ENCODE data around the gene IGF2BP2.

The IGF2BP2 gene

GRCh38 chr3:185631508-185632206, 193.2 kb downstream of the IGF2BP2 start:
- intact Hi-C loops (cut with DNase I): no loop called here
- no peak for DNase-seq

DNA sequence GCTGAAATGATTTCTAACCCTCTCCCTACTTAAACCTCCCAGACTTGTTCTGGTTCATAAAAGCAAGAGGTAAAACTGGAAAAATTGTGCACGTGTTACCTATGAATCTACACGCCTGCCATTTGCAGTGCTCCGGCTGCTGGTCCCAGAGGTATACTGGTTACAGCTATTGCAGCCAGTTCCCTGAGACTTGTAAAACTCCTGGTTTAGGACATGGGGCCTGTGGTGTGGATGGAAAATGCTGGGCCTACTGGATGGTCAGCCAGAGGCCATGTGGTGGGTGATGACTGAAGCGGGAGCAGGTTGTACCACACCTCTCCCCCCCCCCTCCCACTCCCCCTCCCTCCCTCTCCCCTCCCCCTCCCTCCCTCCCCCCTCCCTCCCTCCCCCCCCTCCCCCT, 193.7 kb downstream of the IGF2BP2 start:
- intact Hi-C loops (cut with DNase I): no loop called here
- DNase-seq: no peak

DNA sequence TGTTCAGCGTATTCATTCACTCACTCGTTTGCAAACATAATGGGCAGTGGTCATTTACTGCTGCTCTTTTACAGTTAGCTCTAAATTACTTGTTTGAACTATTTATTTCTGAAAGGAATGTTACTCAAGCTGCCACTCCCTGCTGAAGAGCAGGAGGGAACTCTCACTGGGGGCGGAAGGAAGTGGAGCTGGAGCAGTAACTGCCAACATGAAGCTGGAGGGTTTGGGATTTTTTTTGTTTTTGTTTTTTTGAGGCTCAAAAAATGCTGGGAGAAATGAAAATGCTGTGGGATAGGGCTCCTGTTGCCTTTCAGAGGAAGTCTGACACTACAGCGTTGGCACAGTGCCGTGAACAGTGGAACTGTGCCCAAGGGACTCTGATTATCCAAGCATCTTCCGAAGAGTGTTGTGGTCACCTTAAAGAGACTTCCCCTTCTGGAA, 194.6 kb downstream of the IGF2BP2 start:
- peak; percentile 11 to 82 (median 52) for DNase-seq
- intact Hi-C loops (cut with DNase I): no loop called here

DNA sequence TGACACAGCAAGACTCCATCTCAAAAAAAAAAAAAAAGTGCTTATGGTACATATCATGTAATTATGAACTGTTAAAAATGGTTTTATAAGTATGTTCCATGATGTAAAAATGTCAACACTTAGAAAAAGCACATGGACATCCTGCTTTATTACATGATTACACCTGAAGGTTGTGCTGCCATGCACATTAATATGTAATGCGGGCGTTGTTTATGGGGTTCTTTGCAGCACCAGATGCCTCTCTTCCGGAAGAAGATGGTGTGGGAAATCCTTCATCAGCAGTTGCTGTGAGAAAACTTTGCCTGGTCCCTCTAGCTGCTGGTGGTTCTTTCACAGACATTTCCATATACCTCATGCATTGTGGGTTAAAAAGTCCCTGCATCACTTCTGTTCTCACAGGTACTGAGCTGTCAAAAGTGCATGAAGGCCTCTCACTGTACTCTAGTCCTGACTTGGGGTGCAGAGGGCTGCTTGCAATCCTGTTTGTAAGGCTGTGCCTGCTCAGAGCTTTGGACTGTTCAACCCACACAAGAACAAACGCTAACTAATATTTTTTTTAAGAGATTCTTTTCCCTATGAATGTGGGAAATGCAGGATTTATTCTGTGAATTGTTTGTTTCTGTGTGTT, 195.2 kb downstream of the IGF2BP2 start:
- no peak for DNase-seq
- intact Hi-C loops (cut with DNase I): no loop called here

DNA sequence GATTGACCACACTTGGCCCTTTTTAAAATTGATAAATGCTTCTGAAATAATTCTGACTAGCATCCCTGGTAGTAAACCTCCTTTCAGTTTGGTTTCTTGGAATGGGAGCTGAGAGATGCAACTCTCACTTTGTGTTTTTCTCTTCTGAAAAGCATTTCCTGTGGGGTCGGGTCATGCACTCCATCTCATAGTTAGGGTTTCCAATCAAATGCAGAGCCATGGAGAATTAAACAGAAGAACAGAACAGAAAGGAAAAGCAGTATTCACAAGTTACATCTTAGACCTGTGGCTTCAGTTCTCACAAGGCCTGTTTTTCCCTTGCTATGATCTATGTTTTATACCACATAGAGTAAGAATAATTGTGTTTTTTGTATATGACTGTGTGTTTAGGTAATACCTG, 199.1 kb downstream of the IGF2BP2 start:
- intact Hi-C loops (cut with DNase I): no loop called here
- peak in 1 of 42 donors; percentile 7 for DNase-seq

DNA sequence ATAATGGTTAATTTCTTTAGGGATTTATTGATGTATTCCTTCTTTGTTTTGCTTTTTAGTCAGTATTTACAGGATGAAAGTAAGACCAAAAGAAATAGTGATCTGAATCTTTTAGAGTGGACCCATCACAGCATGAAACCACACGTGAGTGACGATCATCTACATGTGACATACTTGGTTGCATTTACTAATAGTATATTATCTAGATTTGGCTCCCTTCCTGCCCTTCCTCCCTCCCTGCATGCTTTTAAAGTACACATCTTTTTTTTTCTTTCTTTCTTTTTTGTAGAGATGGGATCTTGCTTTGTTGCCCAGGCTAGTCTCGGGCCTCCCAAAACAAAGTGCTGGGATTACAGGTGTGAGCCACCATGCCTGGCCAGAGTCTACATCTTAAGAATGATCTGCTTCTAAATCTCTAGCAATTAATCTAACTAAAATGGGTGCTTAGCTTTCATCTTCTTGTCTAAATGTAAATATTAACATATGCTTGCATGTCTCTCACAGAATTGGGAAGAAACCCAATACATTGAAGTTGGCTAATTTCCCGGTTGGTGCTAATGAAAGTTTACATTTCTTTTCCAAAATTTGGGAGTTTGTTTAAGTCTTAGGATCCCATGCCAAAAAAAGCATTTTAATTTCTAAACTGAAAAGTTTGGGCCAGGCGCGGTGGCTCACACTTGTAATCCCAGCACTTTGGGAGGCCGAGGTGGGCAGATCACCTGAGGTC, 200.7 kb downstream of the IGF2BP2 start:
- intact Hi-C loops (cut with DNase I): no loop called here
- DNase-seq: peak in 1 of 42 donors; percentile 22

DNA sequence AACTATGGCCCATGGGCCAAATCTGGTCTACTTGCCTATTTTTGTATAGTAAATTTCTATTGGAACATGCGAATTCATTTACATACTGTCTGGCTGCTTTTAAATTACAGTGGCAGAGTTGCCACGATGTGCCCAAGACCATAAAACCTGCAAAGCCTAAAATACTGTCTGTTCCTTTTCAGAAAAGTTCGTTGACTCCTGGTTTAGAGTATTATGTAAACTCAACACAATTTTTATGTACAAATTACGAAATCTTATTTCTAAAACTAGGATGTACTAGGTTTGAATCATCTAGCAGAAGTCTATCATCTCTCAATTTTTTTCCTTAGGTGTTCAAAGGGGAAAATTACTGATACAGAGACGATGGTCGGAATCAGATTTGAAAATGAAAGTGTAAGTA, 211.8 kb downstream of the IGF2BP2 start:
- no peak for DNase-seq
- intact Hi-C loops (cut with DNase I): no loop called here

- DNase-seq: no peak
- intact Hi-C loops (cut with DNase I): no loop called here
Measured at GRCh38 chr3:185606196-185606595, 218.6 kb downstream of the IGF2BP2 start.

GRCh38 chr3:185605566-185605965, 219.3 kb downstream of the IGF2BP2 start:
- intact Hi-C loops (cut with DNase I): no loop called here
- no peak for DNase-seq

- intact Hi-C loops (cut with DNase I): no loop called here
- no peak for DNase-seq
Measured at GRCh38 chr3:185595526-185595925, 229.3 kb downstream of the IGF2BP2 start.

DNA sequence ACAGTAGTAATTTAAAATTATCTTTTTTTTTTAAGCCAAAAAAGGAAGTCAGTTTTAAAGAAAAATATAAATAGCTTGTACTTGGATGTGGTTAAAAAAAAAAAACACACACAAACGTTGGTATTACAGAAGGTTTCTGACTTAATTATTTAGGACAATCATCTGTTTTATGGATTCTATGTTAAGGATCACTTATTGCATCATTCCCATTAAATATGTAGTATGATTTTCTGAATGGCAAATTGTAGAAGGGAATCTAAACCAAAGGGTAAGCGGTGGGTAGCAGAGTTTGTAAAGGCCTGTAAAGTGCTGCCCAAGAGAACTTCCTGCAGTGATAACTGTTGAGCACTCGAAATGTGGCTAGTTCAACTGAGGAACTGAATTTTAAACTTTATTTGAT, 230.8 kb downstream of the IGF2BP2 start:
- intact Hi-C loops (cut with DNase I): no loop called here
- DNase-seq: no peak

Measured in head of caudate nucleus (tissue), 42 donors.